Fibroblast of pulmonary artery (primary cell): Measurements from ENCODE around the gene MYCBP2.

Experiments
- DNase-seq: peaks from one replicate; pipeline ENCODE4 v3.0.0-alpha.2; 2010; ENCODE audit warnings: low read depth
- H3K4me3 ChIP-seq: replicated peaks from 2 replicates; pipeline ENCODE4 v1.5.1; 2011; ENCODE audit warnings: low read depth, mild to moderate bottlenecking, control low read depth, low read length, moderate library complexity
- TF ChIP-seq, protein P1 (sequence below): IDR thresholded peaks from 2 replicates; pipeline ENCODE4 v1.5.1; 2011; ENCODE audit warnings: mild to moderate bottlenecking, control low read depth, low read length, inconsistent platforms; ENCODE audit errors: missing control alignments

The MYCBP2 gene

DNA sequence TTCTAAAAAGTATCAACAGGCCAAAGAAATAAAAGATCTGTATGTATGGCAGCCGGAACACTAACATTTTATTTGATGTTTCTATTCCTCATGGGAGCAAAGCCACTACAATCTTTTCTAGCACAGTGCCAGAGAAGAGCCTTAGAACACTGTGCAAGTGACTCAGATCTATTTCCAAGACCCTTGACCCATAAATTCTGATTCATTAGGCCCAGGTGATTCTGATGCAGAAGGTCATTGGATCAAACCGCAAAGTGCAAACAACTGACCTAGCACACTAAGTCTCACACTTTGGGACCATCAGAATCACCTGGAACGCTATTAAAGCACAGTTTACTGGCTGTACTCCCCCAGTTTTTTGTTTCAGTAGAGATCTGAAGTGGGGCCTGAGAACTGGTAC, 87.6 kb downstream of the MYCBP2 start:
- TF ChIP-seq, protein P1, sequence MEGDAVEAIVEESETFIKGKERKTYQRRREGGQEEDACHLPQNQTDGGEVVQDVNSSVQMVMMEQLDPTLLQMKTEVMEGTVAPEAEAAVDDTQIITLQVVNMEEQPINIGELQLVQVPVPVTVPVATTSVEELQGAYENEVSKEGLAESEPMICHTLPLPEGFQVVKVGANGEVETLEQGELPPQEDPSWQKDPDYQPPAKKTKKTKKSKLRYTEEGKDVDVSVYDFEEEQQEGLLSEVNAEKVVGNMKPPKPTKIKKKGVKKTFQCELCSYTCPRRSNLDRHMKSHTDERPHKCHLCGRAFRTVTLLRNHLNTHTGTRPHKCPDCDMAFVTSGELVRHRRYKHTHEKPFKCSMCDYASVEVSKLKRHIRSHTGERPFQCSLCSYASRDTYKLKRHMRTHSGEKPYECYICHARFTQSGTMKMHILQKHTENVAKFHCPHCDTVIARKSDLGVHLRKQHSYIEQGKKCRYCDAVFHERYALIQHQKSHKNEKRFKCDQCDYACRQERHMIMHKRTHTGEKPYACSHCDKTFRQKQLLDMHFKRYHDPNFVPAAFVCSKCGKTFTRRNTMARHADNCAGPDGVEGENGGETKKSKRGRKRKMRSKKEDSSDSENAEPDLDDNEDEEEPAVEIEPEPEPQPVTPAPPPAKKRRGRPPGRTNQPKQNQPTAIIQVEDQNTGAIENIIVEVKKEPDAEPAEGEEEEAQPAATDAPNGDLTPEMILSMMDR = no peak
- no peak overlapping the region for H3K4me3 ChIP-seq
- no peak for DNase-seq

DNA sequence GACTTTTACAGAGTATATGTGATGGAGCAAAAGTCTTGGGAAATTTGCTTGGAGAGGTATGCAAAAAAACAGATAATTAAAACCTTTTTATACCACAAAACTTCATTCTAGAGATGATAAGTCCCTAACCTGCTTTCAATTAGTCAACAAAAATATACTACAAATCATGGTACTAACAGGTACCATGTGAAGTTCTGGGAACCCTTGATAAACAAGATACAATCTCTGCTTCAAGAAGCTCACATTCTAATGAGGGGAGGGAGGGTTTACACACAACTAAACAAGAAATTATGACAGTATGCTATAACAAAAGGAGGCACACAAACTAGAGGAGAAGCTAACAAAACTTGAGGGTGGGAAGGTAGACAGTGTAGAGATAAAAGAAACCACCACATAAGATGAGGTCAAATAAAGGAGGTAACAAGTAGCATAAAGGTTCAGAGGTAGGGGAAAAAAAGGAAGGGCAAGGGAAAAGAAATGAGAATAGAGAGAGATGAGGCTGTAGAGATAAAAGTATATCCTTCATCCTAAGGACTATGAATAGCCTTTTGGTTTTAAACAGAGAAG, 91.4 kb downstream of the MYCBP2 start:
- no peak for DNase-seq
- TF ChIP-seq, protein P1 = no peak
- no peak overlapping the region for H3K4me3 ChIP-seq

DNA sequence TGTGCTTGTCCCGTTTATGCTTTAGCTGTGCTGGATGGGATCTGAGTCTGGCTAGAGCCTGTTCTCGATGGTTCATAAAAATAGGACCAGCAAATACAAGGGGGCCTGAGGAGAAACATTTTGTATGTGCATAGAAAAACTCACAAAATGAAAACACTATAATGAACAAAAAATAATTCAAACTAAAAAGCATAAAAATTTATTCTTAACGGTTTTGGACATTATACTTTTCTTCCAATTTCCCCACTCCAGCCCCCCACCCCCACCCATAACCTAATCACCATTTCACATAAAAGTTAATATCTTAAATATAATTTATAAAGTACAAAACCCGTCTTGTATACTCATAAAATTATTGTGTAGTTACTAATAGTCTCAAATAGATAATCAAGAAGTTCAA, 93.7 kb downstream of the MYCBP2 start:
- TF ChIP-seq, protein P1 = no peak
- DNase-seq = no peak
- H3K4me3 ChIP-seq = no peak overlapping the region

DNA sequence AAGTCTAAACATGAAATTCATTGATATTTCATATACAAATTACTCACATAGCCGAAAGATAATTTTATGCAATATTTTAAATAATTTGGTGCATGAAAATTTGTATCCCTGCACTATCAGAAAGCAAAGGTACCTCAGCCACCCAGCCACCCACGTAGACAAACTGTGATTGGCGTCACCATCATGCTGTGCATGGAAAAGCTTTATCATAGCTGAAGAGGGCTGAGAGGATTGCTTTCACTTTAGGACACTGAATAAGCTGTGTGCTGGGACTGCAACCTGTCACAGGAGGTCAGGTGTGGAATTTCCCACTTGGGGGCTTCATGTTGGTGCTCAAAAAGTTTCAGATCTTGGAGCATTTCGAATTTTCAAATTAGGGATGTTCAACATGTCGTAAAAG, 96.3 kb downstream of the MYCBP2 start:
- TF ChIP-seq, protein P1 = no peak
- no peak for DNase-seq
- no peak overlapping the region for H3K4me3 ChIP-seq

DNA sequence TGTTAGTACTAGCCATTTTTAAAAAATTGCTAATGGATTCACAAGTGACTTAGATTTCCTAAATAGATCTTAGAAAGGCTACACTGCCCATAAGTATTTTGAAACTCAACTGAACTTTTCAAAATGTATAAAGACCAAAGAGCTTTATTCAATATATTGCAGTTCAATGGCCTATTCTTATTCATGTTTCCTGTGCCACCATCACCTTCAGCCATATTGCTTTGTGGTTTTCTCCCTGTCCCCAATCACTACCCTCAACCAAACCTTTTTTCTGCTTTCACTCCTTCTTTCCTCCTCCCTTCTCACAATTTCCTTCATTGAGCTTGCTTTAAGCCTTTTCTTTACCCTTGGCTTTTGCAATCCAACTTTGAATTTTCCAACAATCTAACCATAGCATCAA, 100.9 kb downstream of the MYCBP2 start:
- TF ChIP-seq, protein P1 = no peak
- no peak for DNase-seq
- no peak overlapping the region for H3K4me3 ChIP-seq

DNA sequence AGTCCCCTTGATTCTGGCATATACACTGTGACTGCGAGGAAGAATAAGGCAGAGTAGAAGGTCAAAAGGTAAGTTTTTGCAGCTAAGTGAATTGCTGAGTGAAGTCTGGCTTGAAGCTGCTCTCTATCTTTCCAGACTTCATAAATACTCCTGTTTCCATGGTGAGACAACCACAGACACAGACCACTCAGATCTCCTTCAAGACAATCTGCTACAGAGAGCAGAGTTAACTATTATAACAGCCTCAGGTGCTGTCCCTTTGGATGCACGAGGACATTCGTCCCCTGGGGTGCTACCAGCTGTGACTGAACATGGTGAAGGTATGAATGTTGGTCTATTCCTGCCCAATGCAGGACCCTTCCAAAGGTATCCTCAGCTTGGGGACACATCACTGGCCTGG, 104.0 kb downstream of the MYCBP2 start:
- TF ChIP-seq, protein P1 = no peak
- no peak for DNase-seq
- no peak overlapping the region for H3K4me3 ChIP-seq

DNA sequence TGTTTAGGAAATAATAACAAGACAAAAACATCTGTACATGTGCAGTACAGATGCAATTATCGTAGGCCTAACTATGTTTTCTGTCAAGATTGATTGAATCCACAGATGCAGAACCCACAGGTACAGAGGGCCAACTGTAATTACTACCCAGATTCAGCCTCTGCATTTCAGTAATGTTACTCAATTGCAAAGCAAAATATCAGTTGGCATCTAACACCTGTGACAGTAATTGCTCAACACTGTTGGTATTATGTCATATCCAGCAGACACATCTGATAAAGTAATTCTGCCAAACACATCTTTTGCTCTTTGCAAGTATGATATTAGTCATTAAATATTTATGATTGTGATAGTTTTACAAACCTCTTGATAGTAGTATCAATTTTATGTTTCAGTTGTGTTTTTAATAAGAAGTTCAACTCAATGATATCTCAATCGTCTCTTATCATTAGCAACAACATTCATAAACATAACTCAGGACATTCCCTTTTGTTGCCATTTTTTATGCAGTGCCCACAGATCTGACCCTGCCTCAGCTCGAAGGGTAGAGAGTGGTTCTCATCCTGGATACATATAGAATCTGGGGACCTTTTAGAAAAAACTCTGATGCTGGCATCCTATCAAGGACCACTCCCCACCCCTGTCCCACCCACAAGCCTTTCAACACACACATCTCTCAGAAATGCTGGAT, 104.7 kb downstream of the MYCBP2 start:
- TF ChIP-seq, protein P1 = no peak

More for the DNA sequence above, 104.7 kb downstream of the MYCBP2 start:
- no peak for DNase-seq
- no peak overlapping the region for H3K4me3 ChIP-seq
